VCaP (cell line): Measurements from ENCODE around the gene SERPINA9.

Source experiments
- H3K27ac ChIP-seq: fragments of 450-650 bp; 2 replicates; pipeline ENCODE4 v1.5.1; 2017
- CTCF ChIP-seq: fragments of 450-650 bp; conservative IDR thresholded peaks from 2 replicates; pipeline ENCODE4 v1.5.1; 2017; ENCODE audit warnings: mild to moderate bottlenecking, moderate library complexity

The SERPINA9 gene

GRCh38 chr14:94460631-94461416 is 15.2 kb downstream of the SERPINA9 start:
- no peak overlapping the region for H3K27ac ChIP-seq
- TF ChIP-seq CTCF: no peak

GRCh38 chr14:94458558-94459205 is 17.3 kb downstream of the SERPINA9 start:
- H3K27ac ChIP-seq: no peak overlapping the region
- no peak for TF ChIP-seq CTCF

- H3K27ac ChIP-seq: no peak overlapping the region
- no peak for TF ChIP-seq CTCF
Observed at GRCh38 chr14:94458096-94458495, 17.9 kb downstream of the SERPINA9 start.

GRCh38 chr14:94455928-94456327 is 20.1 kb downstream of the SERPINA9 start:
- TF ChIP-seq CTCF: no peak
- no peak overlapping the region for H3K27ac ChIP-seq

GRCh38 chr14:94451826-94452225 is 24.2 kb downstream of the SERPINA9 start:
- TF ChIP-seq CTCF: no peak
- H3K27ac ChIP-seq: no peak overlapping the region

- TF ChIP-seq CTCF: no peak
- H3K27ac ChIP-seq: no peak overlapping the region
Observed at GRCh38 chr14:94451091-94451771, 24.8 kb downstream of the SERPINA9 start.

GRCh38 chr14:94450722-94451090 is 25.3 kb downstream of the SERPINA9 start:
- no peak for TF ChIP-seq CTCF
- H3K27ac ChIP-seq: no peak overlapping the region
